Measurements from ENCODE around the gene FERD3L.

- TF ChIP-seq CTCF (conservative IDR thresholded peaks at IDR 0.05) (no peak), ZFX (IDR thresholded peaks at IDR 0.05) (no peak)
These were observed 28.8 kb downstream of the FERD3L start for GRCh38 chr7:19116121-19117090.
